ENCODE measurements around the gene ECD.

- TF ChIP-seq CTCF (conservative IDR thresholded peaks at IDR 0.05; ENCODE audit: low read length) (no peak), EZH2phosphoT487 (IDR thresholded peaks at IDR 0.05; ENCODE audit: borderline replicate concordance) (no peak)
Observed at GRCh38 chr10:73169320-73169719, 1.5 kb upstream of the ECD start.

All from Loucy (cell line).